Erythroblast (primary cell): ENCODE measurements around the gene HYAL2.

Source experiments
- GATA1 ChIP-seq: IDR thresholded peaks from 2 replicates; pipeline ENCODE4 v1.6.1; 2011; ENCODE audit warnings: low read depth, mild to moderate bottlenecking, control low read depth, low read length, moderate library complexity
- POLR2A ChIP-seq: IDR thresholded peaks from 2 replicates; pipeline ENCODE4 v1.6.1; 2011; ENCODE audit warnings: mild to moderate bottlenecking, low read length

- TF ChIP-seq POLR2A, result no peak
- no peak for TF ChIP-seq GATA1
Measured at GRCh38 chr3:50304601-50305000, 17.9 kb downstream of the HYAL2 start.
